HL-60 (cell line): Measurements from ENCODE around the gene CSMD2.
A peak's percentile ranks its signal among the peaks of the same experiment; 100 is the strongest.

Experiments
- DNase-seq, 2 experiments: peaks; one replicate each; pipeline ENCODE4 v3.0.0-alpha.2; 2010 to 2020; ENCODE audit warnings: low read depth in 1 of 2, low spot score in 1 of 2
- H3K27ac ChIP-seq: fragments of 250-450 bp; sonication (Bioruptor Pico); replicated peaks from 2 replicates; pipeline ENCODE4 v1.5.1; 2020; ENCODE audit warnings: mild to moderate bottlenecking, moderate library complexity
- H3K27me3 ChIP-seq: fragments of 250-450 bp; sonication (Bioruptor Pico); 2 replicates; pipeline ENCODE4 v1.5.1; 2021; ENCODE audit warnings: mild to moderate bottlenecking, moderate library complexity; ENCODE audit not compliant: insufficient read depth, poor library complexity, severe bottlenecking
- H3K4me3 ChIP-seq: replicated peaks from 2 replicates; pipeline ENCODE4 v1.5.1; 2011; ENCODE audit warnings: mild to moderate bottlenecking, control low read depth, low read length; ENCODE audit not compliant: insufficient read depth
- GABPA ChIP-seq: IDR thresholded peaks from 2 replicates; pipeline ENCODE4 v1.6.1; 2012; ENCODE audit warnings: low read depth
- POLR2AphosphoS5 ChIP-seq: IDR thresholded peaks from 2 replicates; pipeline ENCODE4 v1.6.1; 2012; ENCODE audit warnings: low read depth
- SPI1 ChIP-seq: IDR thresholded peaks from 2 replicates; pipeline ENCODE4 v1.6.1; 2012; ENCODE audit warnings: low read depth, mild to moderate bottlenecking, borderline replicate concordance
- TF ChIP-seq, protein P1 (sequence below): IDR thresholded peaks from 2 replicates; pipeline ENCODE4 v1.6.1; 2012; ENCODE audit warnings: low read depth; ENCODE audit not compliant: insufficient replicate concordance
- TF ChIP-seq, protein P2 (sequence below): IDR thresholded peaks from one replicate; pipeline ENCODE4 v1.5.1; 2011; ENCODE audit warnings: low read length, control low read depth, inconsistent platforms; ENCODE audit not compliant: insufficient read depth

CSMD2 gene

DNA sequence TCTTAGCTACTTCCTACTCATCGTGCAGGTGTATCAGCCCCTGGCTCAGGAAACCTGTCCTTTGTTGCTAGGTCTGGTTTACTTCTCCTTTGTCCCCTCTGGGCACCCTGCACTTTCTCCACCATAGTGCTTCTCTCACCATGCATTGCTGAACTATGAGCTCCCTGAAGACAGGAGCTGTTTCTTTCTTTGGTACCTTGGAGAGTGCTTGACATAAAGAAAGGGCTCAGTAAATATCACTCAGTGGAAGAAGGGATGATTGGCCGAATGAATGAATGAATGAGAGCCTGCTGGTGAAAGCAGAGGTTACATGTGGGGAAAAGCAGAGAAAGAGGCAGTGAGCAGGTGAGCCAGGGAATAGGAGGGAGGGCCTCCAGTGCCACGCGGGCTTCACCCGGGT lies 310.9 kb downstream of the CSMD2 start:
- no peak for DNase-seq
- TF ChIP-seq, protein P1, sequence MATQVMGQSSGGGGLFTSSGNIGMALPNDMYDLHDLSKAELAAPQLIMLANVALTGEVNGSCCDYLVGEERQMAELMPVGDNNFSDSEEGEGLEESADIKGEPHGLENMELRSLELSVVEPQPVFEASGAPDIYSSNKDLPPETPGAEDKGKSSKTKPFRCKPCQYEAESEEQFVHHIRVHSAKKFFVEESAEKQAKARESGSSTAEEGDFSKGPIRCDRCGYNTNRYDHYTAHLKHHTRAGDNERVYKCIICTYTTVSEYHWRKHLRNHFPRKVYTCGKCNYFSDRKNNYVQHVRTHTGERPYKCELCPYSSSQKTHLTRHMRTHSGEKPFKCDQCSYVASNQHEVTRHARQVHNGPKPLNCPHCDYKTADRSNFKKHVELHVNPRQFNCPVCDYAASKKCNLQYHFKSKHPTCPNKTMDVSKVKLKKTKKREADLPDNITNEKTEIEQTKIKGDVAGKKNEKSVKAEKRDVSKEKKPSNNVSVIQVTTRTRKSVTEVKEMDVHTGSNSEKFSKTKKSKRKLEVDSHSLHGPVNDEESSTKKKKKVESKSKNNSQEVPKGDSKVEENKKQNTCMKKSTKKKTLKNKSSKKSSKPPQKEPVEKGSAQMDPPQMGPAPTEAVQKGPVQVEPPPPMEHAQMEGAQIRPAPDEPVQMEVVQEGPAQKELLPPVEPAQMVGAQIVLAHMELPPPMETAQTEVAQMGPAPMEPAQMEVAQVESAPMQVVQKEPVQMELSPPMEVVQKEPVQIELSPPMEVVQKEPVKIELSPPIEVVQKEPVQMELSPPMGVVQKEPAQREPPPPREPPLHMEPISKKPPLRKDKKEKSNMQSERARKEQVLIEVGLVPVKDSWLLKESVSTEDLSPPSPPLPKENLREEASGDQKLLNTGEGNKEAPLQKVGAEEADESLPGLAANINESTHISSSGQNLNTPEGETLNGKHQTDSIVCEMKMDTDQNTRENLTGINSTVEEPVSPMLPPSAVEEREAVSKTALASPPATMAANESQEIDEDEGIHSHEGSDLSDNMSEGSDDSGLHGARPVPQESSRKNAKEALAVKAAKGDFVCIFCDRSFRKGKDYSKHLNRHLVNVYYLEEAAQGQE, result peak; percentile 74
- TF ChIP-seq, protein P2, sequence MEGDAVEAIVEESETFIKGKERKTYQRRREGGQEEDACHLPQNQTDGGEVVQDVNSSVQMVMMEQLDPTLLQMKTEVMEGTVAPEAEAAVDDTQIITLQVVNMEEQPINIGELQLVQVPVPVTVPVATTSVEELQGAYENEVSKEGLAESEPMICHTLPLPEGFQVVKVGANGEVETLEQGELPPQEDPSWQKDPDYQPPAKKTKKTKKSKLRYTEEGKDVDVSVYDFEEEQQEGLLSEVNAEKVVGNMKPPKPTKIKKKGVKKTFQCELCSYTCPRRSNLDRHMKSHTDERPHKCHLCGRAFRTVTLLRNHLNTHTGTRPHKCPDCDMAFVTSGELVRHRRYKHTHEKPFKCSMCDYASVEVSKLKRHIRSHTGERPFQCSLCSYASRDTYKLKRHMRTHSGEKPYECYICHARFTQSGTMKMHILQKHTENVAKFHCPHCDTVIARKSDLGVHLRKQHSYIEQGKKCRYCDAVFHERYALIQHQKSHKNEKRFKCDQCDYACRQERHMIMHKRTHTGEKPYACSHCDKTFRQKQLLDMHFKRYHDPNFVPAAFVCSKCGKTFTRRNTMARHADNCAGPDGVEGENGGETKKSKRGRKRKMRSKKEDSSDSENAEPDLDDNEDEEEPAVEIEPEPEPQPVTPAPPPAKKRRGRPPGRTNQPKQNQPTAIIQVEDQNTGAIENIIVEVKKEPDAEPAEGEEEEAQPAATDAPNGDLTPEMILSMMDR, result no peak
- TF ChIP-seq SPI1, result no peak
- TF ChIP-seq GABPA, result no peak
- H3K27ac ChIP-seq, result no peak overlapping the region
- H3K27me3 ChIP-seq, result no peaks in the 10 kb centered on the region
- no peak overlapping the region for H3K4me3 ChIP-seq

DNA sequence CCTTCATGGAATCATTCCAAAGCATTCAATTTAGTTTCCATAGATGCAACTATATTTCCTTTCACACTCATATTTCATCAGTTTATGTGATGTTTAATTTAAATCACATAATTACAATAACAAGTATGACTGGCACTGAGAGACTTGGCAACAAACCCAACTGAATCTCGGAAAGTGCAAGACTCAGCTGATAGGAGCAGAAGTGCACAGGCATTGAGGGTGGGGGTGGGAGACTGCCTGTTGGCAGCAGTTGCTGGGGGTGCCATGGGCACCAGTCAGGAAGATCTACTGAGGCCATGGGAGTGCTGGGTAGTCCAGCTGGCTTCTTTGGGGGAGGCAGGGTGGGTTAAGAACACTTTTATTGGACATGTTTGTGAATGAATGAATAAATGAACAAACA lies 311.6 kb downstream of the CSMD2 start:
- TF ChIP-seq GABPA, result no peak
- TF ChIP-seq POLR2AphosphoS5, result no peak
- TF ChIP-seq, protein P2, result no peak
- no peak for TF ChIP-seq SPI1
- TF ChIP-seq, protein P1, result no peak

DNA sequence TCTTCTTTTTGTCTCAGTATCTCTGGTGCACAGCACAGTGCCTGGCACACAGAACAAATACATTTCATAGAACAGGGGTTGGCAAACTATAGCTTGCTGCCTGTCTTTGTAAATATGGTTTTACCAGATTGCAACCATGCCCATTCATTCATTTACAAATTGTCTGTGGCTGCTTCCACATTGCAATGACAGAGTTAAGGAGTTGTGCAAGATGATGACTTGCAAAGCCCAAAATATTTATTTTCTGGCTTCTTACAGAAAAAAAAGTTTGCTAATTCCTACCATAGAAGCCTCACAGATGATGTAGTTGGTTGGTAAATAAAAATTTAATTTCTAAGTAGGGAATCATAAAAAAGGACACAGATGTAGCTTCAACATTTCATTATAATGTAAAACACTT lies 312.3 kb downstream of the CSMD2 start:
- H3K27ac ChIP-seq, result no peak overlapping the region
- no peak for DNase-seq
- TF ChIP-seq, protein P2, result no peak
- TF ChIP-seq, protein P1, result no peak
- no peak for TF ChIP-seq GABPA
- TF ChIP-seq SPI1, result no peak
- TF ChIP-seq POLR2AphosphoS5, result no peak
- H3K4me3 ChIP-seq, result no peak overlapping the region
- H3K27me3 ChIP-seq, result no peaks in the 10 kb centered on the region

More for the DNA sequence above, 311.6 kb downstream of the CSMD2 start:
- DNase-seq, result no peak
- Histone ChIP-seq H3K27ac (no peak overlapping the region), H3K4me3 (no peak overlapping the region), H3K27me3 (no peaks in the 10 kb centered on the region)
